ENCODE data around the gene DUSP22.
A peak's percentile ranks its signal among the peaks of the same experiment; 100 is the strongest.

The DUSP22 gene

GRCh38 chr6:381742-382461, 89.6 kb downstream of the DUSP22 start:
- no peak for DNase-seq

DNA sequence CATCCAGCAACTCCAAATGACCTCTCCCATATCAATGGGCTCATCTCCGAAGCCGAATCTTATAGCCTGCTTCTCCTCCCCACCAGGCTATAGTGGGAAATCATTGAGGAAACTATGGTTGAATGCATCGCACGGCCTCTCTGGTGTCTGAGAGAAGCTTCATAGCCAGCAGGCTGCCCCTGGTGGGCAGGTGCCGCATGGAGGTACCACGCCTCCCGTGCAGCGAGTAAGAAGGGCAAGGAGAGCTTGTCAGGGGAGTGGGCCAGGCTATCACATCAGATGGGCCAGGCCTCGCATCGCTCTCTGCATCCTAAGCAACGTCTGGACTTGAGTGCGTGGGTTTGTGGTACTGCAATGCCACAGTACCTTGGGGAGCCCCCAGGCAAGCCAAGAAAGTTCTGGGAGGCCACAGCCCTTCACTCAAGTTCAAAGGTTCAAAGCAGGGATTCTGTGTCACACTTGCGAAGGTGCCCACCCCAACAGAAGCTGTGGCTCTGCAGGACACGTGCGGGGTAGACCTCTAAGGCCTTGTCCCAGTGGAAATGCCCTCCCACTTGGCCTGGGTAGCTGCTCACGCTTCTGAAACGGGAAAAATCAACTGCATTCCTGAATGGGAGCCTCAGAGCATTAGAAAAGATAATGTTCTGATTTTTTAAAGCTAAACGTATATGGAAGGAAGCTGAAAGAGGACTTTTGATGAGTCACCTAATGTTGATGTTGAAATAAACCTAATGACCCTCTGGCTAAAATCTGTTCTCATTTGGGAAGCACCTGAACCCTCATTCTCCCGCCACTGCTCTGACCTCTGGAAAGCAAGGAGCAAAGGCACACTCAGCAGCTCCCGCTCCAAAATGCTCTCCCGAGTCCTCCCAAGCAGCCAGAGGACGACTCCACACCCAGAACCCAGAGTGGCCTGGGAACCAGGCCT, 90.9 kb downstream of the DUSP22 start:
- no peak for DNase-seq

DNA sequence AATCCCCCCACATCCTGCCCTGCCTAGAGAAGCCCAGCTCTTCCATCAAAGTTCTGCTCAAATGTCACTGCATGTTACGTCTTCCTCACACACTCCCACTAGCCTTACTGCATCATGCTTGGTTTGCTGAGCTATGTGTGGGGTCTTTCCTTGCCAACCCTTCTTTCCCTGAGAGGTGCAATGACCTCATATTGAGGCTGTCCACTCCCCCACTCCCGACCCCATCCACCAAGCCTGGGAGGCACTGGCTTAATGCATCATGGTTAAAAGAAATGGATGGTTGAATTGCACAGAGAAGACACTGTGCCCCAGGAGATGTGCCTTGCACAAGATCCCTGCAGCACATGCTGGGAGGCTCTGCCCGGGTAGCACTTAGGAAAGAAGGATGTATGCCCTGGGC, 91.6 kb downstream of the DUSP22 start:
- no peak for DNase-seq

GRCh38 chr6:384898-385297, 92.6 kb downstream of the DUSP22 start:
- no peak for DNase-seq

DNA sequence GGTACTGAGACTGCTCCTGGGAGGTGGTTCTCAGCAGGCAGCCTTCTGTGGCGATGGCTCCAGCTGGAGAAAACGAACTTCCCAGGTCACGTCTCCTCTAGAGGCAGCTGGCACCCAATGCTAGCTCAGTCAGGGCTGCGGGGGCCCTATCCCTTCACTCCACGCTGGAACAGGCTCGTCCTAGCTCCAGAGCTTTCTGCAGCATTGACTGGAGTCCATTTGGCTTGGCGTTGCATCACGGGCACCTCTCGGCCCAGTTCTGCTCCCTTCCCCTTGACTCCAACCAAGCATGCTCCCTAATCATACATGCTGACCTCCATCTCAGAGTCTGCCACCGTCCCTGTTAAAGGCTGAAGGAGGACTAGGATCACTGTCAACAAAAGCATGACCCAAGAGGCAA, 93.3 kb downstream of the DUSP22 start:
- DNase-seq, result no peak

DNA sequence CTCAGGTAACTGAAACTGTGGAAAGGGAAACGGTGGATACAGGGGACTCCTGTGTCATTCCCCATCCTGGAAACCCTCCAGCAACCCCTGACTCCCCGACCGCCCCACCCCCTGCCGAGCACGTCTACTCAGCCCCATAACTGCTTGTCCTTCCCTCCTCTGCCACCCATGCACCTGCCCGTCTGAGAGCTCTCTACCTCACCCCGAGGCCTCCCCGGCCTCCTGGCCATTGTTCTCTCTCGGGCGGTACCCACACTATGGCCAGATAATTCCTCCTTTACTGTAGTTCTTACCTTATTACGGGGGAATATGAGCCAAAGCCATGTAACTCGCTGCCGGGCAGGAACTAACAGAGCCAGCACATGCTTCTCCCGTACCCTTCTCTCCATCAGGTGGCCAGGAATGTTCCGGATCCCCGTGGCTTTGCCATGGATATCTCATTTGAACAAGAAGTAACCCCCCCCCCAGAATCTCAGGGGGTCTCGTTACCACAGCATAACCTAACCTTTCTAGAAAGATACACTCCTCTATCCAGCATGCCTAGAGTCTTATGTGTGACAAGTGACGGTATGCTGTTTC, 94.5 kb downstream of the DUSP22 start:
- DNase-seq, result no peak

DNA sequence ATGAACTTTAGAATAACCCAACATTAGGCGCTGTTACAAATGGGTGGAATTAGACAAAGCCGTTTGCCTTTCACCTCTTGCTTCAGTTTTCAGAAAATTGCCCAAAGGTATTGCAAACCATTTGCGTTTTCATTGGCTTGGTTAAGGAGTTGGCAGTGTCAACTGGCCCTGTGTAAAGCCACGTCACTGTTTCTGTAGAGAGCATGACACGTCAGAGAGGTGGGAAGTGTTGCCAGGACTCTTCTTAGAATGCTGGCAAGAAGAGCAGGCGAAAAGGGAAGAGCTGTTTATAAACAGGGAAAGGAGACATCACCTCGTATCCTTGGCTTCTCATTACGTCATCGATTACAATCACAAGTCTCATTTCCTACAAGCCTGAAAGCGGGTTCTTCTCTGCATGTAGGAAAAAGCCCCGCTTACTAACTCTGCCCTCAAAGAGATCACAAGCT, 95.0 kb downstream of the DUSP22 start:
- no peak for DNase-seq

DNA sequence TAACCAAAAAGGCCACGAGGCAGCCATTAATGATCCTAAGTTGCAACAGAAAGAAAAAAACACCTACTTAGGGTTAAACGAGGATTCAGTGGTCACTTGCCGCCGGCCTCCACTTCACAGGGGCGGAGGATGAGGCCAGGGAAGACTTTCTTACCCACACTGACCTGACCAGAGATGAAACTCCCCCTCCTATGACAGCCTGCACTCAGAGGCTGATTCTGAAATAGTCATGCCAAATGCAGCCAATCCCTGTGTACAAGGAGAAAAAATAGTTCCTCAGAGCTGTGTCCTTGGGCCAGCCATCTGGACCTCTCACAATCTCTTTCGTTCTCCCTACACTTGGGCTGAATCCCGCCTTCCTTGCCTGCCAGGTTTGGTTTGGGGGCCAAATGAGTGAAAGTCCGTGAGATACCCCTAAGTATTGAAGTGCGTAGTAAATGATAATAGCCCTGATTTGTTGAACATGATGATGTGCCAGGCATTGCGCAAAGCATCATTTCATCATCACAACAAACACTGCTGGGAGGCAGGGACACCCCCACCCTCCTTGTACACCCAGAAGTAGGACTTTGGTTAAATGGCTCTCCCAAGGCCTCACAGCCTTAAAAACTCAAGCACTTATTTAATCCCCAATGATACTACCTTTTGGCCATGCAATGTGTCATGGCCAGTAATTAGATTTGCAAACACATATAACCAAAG, 96.1 kb downstream of the DUSP22 start:
- DNase-seq, result no peak

- no peak for DNase-seq
These were observed 96.9 kb downstream of the DUSP22 start for GRCh38 chr6:389143-389542.

DNA sequence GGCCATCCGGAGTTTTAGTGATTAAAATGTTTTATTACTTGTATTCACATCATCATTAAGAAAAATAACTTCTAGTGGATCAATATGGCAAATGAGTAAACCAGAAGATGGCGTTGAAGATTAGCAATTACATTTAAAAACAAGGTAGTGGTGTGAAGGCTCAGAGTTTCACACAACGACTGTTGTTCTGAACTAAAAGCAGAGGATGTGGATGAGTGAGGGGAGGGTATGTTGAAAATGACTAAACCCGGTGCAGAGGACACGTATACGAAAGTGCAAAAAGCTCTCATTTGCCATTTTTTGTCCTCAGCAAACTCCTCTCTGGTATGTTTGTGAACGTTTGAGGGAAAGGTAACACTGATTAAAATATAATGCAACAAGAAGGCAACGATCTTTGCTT, 97.3 kb downstream of the DUSP22 start:
- DNase-seq, result peak; percentile 92

GRCh38 chr6:390914-391558, 98.7 kb downstream of the DUSP22 start:
- DNase-seq, result peak; percentile 68

DNA sequence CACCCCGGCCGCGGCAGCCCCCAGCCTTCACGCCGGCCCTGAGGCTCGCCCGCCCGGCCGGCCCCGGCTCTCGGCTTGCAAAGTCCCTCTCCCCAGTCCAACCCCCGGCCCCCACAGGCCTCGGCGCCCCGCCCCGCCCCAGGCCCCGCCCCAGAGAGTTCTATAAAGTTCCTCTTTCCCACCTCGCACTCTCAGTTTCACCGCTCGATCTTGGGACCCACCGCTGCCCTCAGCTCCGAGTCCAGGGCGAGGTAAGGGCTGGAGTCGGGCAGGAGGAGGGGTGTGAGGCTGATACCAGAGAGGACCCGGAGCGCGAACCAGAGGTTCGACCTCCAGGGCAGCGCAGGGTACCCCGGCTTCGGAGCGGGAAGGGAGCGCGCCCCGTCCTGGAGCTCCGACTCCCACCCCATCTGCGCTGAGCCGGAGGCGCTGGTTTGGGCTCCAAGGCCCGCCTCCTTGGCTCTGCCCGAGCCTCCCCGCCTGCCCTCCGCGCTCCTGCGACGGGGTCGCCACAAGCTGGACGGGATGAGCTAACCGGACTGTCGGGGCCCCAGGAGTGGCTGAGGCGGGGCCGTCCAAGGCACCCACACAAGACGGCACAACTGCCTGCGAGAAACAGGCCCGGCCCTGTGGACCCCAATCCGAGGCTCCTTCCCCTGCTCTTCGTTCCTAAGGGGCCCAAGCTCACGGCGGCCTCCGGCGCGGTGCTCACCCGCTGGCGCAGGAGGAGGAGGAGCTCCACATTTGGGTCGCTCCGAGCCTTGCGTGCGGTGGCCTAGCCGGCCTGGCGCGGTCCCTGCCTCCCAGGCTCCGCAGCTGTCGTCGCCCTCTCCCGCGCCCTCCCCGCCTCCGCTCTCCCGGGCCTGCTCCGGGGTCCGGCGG, 99.5 kb downstream of the DUSP22 start, which contains the start of gene IRF4:
TSS of gene IRF4 (plus strand) at position 194 of the 882 bp plus-strand sequence. CDS start 1,401 bp downstream, outside the sequence.
- peak; percentile 87 for DNase-seq

DNA sequence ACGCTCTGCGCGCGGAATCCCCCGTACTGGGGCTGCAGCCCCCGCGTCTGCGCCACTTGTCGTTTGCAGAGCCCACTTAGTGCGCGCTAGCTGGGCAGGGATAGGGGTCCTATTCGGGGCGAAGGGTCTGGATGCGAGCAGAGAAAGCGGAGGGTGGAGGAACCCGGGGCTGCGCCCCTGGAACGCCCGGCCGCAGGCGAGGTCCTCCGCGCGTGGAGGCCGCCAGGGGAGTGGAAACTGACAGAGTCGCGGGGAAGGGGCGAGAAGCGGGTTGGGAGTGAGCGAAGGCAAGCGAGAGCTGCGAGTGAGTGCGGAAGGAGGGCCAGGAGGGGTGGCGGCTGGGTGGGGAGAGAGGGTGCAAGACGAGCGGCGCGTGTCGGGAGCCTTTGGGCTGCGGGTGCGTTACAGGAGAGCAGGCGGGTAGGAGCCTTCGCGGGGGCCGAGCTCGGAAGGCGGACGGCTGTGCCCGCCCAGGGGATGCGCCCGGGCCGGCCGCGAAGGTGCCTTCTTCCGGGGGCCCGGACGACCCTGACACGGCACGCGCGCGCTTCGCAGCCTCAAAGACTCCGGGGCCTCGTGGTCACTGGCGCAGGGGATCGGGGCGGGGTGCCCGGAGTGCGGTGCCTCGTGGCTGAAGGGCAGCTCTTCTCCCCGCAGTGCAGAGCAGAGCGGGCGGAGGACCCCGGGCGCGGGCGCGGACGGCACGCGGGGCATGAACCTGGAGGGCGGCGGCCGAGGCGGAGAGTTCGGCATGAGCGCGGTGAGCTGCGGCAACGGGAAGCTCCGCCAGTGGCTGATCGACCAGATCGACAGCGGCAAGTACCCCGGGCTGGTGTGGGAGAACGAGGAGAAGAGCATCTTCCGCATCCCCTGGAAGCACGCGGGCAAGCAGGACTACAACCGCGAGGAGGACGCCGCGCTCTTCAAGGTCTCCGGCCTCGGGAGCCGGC, 100.4 kb downstream of the DUSP22 start:
- no peak for DNase-seq

GRCh38 chr6:393391-394221, 101.3 kb downstream of the DUSP22 start:
- DNase-seq, result no peak

DNA sequence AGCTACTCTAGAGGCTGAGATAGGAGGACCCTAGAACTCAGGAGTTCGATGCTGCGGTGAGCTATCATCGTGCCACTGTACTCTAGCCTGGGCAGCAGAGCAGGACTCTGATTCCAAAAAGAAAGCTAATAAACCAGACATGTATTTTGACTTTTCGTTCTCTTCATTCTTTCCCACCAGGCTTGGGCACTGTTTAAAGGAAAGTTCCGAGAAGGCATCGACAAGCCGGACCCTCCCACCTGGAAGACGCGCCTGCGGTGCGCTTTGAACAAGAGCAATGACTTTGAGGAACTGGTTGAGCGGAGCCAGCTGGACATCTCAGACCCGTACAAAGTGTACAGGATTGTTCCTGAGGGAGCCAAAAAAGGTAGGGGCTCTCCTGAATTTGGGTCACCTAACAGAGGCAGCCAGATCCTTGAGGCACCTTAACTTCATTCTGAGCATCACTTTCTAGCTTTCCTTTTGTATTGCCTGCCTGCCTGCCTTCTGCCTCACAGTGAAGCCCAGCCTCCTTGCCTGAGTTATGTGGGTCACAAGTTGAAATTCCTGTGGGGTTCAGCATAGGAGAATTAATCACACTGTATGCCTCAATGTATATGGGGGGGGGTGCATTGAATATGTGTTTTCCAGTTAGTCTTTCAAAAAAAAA, 102.5 kb downstream of the DUSP22 start:
- no peak for DNase-seq

- DNase-seq, result no peak
These were observed 103.3 kb downstream of the DUSP22 start for GRCh38 chr6:395432-396125.

- no peak for DNase-seq
These were observed 103.8 kb downstream of the DUSP22 start for GRCh38 chr6:396126-396520.

DNA sequence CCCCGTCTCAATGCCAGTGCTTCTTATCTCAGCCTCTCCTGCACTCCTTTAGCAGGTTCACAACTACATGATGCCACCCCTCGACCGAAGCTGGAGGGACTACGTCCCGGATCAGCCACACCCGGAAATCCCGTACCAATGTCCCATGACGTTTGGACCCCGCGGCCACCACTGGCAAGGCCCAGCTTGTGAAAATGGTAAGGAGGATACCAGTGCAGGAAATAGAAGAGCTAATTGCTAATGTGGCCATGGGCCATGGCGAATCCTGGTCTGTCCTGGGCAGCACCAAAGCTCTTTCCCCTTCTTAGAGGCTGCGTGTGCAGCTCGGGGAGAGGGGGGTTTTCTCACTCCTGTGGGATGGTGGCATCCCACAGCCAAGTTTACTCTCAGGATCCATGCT, 104.8 kb downstream of the DUSP22 start:
- DNase-seq, result no peak

Data from activated CD4-positive, alpha-beta T cell treated with anti-CD3 and anti-CD28 coated beads, Interleukin-2, amount 50 U/mL, for 16 hours (primary cell).